Lower lobe of right lung (tissue), 2 donors: ENCODE results near the gene PSME4. TPM values are rescaled to one million over a fixed set of nuclear protein-coding genes. Genes with fewer than 3 reads are reported as not detected.

Experiments used
- ATAC-seq, 2 donors: fragments of 200-7000 bp; cut with Tn5 transposase; one replicate each; pipeline ENCODE4 v1.9.1; 2020 to 2022; ENCODE audit warnings: mild to moderate bottlenecking in 2 of 2, moderate library complexity in 2 of 2
- DNase-seq: peaks from one replicate; pipeline ENCODE4 v3.0.0-alpha.2; 2020
- H3K27ac ChIP-seq: fragments of 200-600 bp; one replicate; pipeline ENCODE4 v1.8.0; 2022
- H3K27me3 ChIP-seq: fragments of 200-600 bp; one replicate; pipeline ENCODE4 v1.8.0; 2022; ENCODE audit warnings: low read depth
- H3K36me3 ChIP-seq: fragments of 200-600 bp; one replicate; pipeline ENCODE4 v1.8.0; 2022; ENCODE audit warnings: mild to moderate bottlenecking
- H3K4me1 ChIP-seq: fragments of 200-600 bp; one replicate; pipeline ENCODE4 v1.8.0; 2022
- H3K4me3 ChIP-seq: fragments of 200-600 bp; one replicate; pipeline ENCODE4 v1.8.0; 2022; ENCODE audit warnings: mild to moderate bottlenecking
- H3K9me3 ChIP-seq: fragments of 200-600 bp; one replicate; pipeline ENCODE4 v1.8.0; 2022
- CTCF ChIP-seq: fragments of 200-600 bp; IDR thresholded peaks from one replicate; pipeline ENCODE4 v1.8.0; 2022; ENCODE audit warnings: antibody characterized with exemption, mild to moderate bottlenecking
- intact Hi-C: fragments of 100-400 bp; cut with DNase I; formaldehyde crosslinking; loops from one replicate; pipeline ENCODE4 v1.11.0; 2022
- total RNA-seq: library from RNA; stranded (reverse); fragmentation: NEBNext Ultra II Directional; extraction: Animal tissue kit (Norgen Biotek cat#: 25700); gene quantifications from one replicate; pipeline ENCODE4 v1.2.1, GENCODE V29; 2021
- donor health status: DM: no; HTN: yes; CAD: no; lungs with severe emphysema.

The PSME4 gene
- total RNA-seq, 1 donor from 2014 or later, result 42.9 TPM

- DNase-seq, result no peak
- ATAC-seq, result no peak
- H3K4me3 ChIP-seq, result no peak overlapping the region
- no peaks in the 10 kb centered on the region for H3K27me3 ChIP-seq
- no peak overlapping the region for H3K27ac ChIP-seq
- intact Hi-C loops, result no loop called here
- H3K9me3 ChIP-seq, result no peaks in the 10 kb centered on the region
- no peaks in the 10 kb centered on the region for H3K4me1 ChIP-seq
- H3K36me3 ChIP-seq, result peaks cover 99% of the 10 kb centered on the region
- no peak for TF ChIP-seq CTCF
These were observed 69.6 kb downstream of the PSME4 start for GRCh38 chr2:53901192-53901591.

DNA sequence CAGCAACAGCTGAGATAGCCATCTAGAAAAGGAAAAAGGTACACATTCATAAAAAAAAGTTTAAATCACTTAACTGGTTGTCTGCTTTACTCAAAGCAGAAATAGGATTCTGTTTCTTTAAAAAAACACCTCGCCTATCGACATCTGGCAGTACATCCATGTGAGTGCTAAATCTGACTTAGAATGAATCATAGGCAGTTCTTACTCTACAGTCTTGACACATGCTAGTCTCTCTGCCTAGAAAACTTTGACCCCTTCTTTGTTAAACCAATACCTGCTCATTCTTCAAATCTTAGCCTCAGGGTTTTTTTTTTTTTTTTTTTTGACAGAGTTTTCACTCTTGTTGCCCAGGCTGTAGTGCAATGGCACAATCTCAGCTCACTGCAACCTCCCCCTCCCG is 73.9 kb downstream of the PSME4 start:
- H3K27me3 ChIP-seq, result no peaks in the 10 kb centered on the region
- no peak for DNase-seq
- TF ChIP-seq CTCF, result no peak
- no peaks in the 10 kb centered on the region for H3K4me1 ChIP-seq
- intact Hi-C loops, result no loop called here
- peaks cover 99% of the 10 kb centered on the region for H3K36me3 ChIP-seq
- H3K27ac ChIP-seq, result no peak overlapping the region
- ATAC-seq, result no peak
- no peaks in the 10 kb centered on the region for H3K9me3 ChIP-seq
- no peak overlapping the region for H3K4me3 ChIP-seq

GRCh38 chr2:53886406-53887280 is 84.2 kb downstream of the PSME4 start:
- intact Hi-C loops, result no loop called here
- H3K9me3 ChIP-seq, result no peaks in the 10 kb centered on the region
- no peaks in the 10 kb centered on the region for H3K27me3 ChIP-seq
- no peak overlapping the region for H3K4me3 ChIP-seq
- no peak for TF ChIP-seq CTCF
- no peaks in the 10 kb centered on the region for H3K4me1 ChIP-seq
- ATAC-seq (peak; percentile 56 to 73), DNase-seq (no peak)
- no peak overlapping the region for H3K27ac ChIP-seq
- H3K36me3 ChIP-seq, result peaks cover 99% of the 10 kb centered on the region

- peaks cover 98% of the 10 kb centered on the region for H3K36me3 ChIP-seq
- no peak for TF ChIP-seq CTCF
- H3K9me3 ChIP-seq, result no peaks in the 10 kb centered on the region
- H3K27ac ChIP-seq, result no peak overlapping the region
- no peak overlapping the region for H3K4me3 ChIP-seq
- no peak for DNase-seq
- H3K4me1 ChIP-seq, result no peaks in the 10 kb centered on the region
- intact Hi-C loops, result no loop called here
- no peaks in the 10 kb centered on the region for H3K27me3 ChIP-seq
- no peak for ATAC-seq
These were observed 85.9 kb downstream of the PSME4 start for GRCh38 chr2:53884883-53885282.

GRCh38 chr2:53881986-53882385 is 88.8 kb downstream of the PSME4 start:
- Histone ChIP-seq H3K36me3 (peaks cover 91% of the 10 kb centered on the region), H3K27me3 (no peaks in the 10 kb centered on the region), H3K4me3 (no peak overlapping the region), H3K27ac (no peak overlapping the region), H3K4me1 (no peaks in the 10 kb centered on the region), H3K9me3 (no peaks in the 10 kb centered on the region)
- intact Hi-C loops, result no loop called here
- DNase-seq (no peak), ATAC-seq (no peak)
- no peak for TF ChIP-seq CTCF
